Mammary epithelial cell (primary cell): ENCODE measurements around the gene DNAAF5.

Experiments
- EZH2 ChIP-seq: IDR thresholded peaks from 2 replicates; pipeline ENCODE4 v1.6.1; 2012; ENCODE audit warnings: low read length, inconsistent platforms, borderline replicate concordance
- TF ChIP-seq, protein P1 (sequence below), 2 donors: IDR thresholded peaks in 1 of 2; conservative IDR thresholded peaks in 1 of 2; 2 replicates each; pipeline ENCODE4 v1.5.1; 2011 to 2012; ENCODE audit warnings: inconsistent platforms in 2 of 2, low read length in 2 of 2, mild to moderate bottlenecking in 2 of 2, control low read depth in 1 of 2, low read depth in 1 of 2; ENCODE audit not compliant: insufficient read depth in 1 of 2; ENCODE audit errors: extremely low read depth in 1 of 2

DNA sequence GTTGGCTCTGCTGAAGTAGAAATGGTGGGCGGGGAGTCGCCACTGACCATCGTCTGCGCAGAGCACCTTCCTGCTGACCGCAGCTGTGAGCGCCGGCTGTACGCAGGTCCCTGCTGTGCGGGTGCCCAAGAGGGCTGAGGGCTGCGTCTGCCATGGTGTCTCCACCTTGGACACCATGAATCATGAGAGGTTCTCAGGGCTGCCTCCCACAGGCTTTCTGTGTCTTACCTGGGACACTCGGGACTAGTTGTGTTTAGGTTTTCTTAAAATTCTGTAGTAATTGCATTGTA lies 45.5 kb downstream of the DNAAF5 start:
- TF ChIP-seq, protein P1, sequence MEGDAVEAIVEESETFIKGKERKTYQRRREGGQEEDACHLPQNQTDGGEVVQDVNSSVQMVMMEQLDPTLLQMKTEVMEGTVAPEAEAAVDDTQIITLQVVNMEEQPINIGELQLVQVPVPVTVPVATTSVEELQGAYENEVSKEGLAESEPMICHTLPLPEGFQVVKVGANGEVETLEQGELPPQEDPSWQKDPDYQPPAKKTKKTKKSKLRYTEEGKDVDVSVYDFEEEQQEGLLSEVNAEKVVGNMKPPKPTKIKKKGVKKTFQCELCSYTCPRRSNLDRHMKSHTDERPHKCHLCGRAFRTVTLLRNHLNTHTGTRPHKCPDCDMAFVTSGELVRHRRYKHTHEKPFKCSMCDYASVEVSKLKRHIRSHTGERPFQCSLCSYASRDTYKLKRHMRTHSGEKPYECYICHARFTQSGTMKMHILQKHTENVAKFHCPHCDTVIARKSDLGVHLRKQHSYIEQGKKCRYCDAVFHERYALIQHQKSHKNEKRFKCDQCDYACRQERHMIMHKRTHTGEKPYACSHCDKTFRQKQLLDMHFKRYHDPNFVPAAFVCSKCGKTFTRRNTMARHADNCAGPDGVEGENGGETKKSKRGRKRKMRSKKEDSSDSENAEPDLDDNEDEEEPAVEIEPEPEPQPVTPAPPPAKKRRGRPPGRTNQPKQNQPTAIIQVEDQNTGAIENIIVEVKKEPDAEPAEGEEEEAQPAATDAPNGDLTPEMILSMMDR (conservative IDR thresholded peaks at IDR 0.05 in 1 of 2, IDR thresholded peaks at IDR 0.05 in 1 of 2; ENCODE audit: extremely low read depth in 1 of 2, insufficient read depth in 1 of 2, low read depth in 1 of 2, low read length in 2 of 2), result no peak
- no peak for TF ChIP-seq EZH2
